ENCODE results near the gene SPRED2.
"Not testable (repeated sequence)": the region's sequence is repeated elsewhere in the genome, so short reads cannot be mapped to it uniquely, and the experiment has no call there.

The SPRED2 gene

DNA sequence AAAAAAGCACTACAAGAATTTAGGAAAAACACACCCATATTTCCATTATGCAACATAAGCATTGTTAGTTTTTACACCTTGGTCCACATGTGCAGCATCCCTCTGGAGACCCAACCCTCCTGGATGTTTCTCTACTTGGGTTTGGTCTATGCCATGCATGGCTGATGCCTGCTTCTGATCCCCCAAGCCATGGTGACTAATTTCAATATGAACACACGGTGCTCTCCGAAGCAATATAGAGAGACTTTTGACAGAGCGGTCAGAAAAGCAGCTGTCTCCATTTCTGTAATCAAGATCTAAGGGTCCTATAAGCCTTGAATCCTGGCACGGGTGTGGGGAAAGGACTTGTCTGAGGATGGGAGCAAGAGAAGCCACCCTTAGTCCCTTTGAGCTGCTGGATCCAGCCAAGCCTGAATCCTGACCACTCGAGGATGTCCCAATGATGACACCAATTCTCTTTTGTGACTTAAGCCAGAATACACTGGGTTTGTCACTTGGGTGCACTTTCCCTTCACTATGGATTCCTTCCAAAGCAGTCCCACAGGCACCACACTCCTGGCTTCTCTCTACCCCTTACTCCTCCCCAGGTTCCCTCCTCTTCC lies 113.2 kb downstream of the SPRED2 start:
- TF ChIP-seq, protein P1, sequence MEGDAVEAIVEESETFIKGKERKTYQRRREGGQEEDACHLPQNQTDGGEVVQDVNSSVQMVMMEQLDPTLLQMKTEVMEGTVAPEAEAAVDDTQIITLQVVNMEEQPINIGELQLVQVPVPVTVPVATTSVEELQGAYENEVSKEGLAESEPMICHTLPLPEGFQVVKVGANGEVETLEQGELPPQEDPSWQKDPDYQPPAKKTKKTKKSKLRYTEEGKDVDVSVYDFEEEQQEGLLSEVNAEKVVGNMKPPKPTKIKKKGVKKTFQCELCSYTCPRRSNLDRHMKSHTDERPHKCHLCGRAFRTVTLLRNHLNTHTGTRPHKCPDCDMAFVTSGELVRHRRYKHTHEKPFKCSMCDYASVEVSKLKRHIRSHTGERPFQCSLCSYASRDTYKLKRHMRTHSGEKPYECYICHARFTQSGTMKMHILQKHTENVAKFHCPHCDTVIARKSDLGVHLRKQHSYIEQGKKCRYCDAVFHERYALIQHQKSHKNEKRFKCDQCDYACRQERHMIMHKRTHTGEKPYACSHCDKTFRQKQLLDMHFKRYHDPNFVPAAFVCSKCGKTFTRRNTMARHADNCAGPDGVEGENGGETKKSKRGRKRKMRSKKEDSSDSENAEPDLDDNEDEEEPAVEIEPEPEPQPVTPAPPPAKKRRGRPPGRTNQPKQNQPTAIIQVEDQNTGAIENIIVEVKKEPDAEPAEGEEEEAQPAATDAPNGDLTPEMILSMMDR (IDR thresholded peaks at IDR 0.05) = no peak
- no peak for TF ChIP-seq ZFX (IDR thresholded peaks at IDR 0.05; ENCODE audit: borderline replicate concordance)

DNA sequence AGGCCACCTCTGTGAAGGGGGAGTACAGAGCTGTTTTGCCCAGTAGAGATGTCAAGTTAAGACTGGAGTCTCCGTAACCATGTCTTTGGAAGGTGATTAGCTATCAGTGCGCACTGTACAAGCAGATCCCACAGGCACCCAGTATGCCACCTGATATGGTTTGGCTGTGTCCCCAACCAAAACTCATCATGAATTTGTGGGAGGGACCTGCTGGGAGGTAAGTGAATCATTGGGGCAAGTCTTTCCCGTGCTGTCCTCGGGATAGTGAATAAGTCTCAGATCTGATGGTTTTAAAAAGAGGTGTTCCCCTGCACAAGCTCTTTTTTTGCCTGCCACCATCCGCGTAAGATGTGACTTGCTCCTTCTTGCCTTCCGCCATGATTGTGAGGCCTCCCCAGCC lies 114.6 kb downstream of the SPRED2 start:
- no peak overlapping the region for H3K27ac ChIP-seq
- TF ChIP-seq ZFX (IDR thresholded peaks at IDR 0.05; ENCODE audit: borderline replicate concordance) = no peak
- TF ChIP-seq, protein P1 (IDR thresholded peaks at IDR 0.05) = no peak

More for the DNA sequence above, 113.2 kb downstream of the SPRED2 start:
- H3K27ac ChIP-seq = no peak overlapping the region

DNA sequence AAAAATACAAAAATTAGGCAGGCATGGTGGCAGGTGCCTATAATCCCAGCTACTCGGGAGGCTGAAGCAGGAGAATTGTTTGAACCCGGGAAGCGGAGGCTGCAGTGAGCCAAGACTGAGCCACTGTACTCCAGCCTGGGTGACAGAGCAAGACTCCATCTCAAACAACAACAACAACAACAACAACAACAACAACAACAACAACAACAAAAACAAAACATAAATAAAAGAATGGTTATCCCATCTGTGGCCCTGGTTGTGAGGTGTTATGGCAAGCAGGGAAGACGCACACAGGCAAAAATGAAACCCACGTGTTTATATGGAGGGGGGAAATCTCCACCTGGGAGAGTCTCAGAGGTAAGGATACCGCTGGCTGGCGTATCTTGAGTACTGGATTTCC lies 115.0 kb downstream of the SPRED2 start:
- H3K27ac ChIP-seq = not testable (repeated sequence)

GRCh38 chr2:65316072-65316471 lies 116.3 kb downstream of the SPRED2 start:
- TF ChIP-seq, protein P1 (IDR thresholded peaks at IDR 0.05) = no peak
- TF ChIP-seq ZFX (IDR thresholded peaks at IDR 0.05; ENCODE audit: borderline replicate concordance) = no peak
- no peak overlapping the region for H3K27ac ChIP-seq

- H3K27ac ChIP-seq = no peak overlapping the region
- TF ChIP-seq, protein P1 (IDR thresholded peaks at IDR 0.05) = no peak
- no peak for TF ChIP-seq ZFX (IDR thresholded peaks at IDR 0.05; ENCODE audit: borderline replicate concordance)
These were observed 117.5 kb downstream of the SPRED2 start for GRCh38 chr2:65314801-65315441.

GRCh38 chr2:65313954-65314256 lies 118.5 kb downstream of the SPRED2 start:
- no peak overlapping the region for H3K27ac ChIP-seq
- TF ChIP-seq ZFX (IDR thresholded peaks at IDR 0.05; ENCODE audit: borderline replicate concordance) = no peak
- TF ChIP-seq, protein P1 (IDR thresholded peaks at IDR 0.05) = no peak

DNA sequence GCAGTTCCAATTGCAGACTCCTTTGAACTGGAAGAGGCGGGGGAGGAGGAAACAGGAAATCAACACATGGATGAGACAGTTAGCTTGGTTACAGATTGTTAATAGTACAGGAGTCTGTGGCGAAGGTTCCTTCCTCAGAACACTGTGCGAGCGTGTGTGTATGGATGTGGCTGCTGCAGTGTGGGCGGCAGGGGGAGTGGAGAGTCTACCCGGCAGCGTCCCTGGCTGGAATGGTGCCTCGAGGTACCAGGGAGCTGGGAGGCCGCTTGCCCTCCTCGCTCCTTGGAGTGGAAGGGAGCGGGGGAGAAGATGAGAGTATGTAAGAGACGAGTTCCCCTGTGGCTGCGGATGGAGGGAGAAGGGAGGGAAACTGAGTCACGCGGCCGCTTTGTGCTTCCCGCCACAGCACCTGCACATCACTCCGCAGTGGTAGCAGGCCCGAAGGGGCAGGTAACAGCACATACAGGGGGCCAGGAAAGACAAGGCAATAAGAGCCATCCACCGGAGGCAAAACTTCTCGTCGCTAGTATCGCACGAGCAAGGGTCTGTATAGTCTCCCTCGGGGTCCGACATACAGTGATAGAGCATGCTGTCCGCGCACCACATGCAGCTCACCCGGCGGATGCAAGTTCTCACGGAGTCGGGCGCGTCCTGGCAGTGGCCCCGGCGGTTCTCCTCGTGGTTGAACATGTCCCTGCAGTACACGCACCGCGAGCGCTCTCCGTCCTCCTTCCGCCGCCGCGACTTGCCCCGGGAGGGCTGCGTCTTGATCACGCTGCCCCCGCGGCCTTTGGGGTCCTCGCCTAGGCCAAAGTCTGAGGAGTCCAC lies 119.1 kb downstream of the SPRED2 start:
- no peak overlapping the region for H3K27ac ChIP-seq
- TF ChIP-seq, protein P1 (IDR thresholded peaks at IDR 0.05) = no peak
- TF ChIP-seq ZFX (IDR thresholded peaks at IDR 0.05; ENCODE audit: borderline replicate concordance) = no peak

All from 22Rv1 (cell line).